GM12872 (cell line): ENCODE results near the gene ETV5.

Source experiments
- TF ChIP-seq, protein P1 (sequence below): IDR thresholded peaks from 3 replicates; pipeline ENCODE4 v1.5.1; 2011; ENCODE audit warnings: low read depth, mild to moderate bottlenecking, low read length, moderate library complexity; ENCODE audit not compliant: insufficient read depth

Gene ETV5

DNA sequence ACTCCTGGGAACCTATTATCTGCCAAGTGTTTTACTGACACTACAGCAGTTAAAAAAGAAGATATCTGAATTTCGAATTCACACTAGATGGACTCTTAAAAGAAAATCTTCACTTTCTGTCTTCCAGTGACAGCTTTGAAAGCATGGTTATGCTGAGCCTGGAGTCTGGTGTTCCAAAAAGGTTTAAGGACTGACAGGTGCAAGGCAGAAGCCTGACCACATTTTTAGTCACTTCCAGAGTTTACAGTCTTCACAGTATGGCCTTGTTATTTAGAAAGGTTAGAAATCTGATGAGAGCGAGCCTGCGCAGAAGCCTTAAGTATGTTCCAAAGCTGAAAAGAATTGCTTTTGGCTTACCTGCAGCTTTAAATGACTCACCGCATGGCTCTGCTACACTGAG lies 59.9 kb downstream of the ETV5 start:
- TF ChIP-seq, protein P1, sequence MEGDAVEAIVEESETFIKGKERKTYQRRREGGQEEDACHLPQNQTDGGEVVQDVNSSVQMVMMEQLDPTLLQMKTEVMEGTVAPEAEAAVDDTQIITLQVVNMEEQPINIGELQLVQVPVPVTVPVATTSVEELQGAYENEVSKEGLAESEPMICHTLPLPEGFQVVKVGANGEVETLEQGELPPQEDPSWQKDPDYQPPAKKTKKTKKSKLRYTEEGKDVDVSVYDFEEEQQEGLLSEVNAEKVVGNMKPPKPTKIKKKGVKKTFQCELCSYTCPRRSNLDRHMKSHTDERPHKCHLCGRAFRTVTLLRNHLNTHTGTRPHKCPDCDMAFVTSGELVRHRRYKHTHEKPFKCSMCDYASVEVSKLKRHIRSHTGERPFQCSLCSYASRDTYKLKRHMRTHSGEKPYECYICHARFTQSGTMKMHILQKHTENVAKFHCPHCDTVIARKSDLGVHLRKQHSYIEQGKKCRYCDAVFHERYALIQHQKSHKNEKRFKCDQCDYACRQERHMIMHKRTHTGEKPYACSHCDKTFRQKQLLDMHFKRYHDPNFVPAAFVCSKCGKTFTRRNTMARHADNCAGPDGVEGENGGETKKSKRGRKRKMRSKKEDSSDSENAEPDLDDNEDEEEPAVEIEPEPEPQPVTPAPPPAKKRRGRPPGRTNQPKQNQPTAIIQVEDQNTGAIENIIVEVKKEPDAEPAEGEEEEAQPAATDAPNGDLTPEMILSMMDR, result no peak

DNA sequence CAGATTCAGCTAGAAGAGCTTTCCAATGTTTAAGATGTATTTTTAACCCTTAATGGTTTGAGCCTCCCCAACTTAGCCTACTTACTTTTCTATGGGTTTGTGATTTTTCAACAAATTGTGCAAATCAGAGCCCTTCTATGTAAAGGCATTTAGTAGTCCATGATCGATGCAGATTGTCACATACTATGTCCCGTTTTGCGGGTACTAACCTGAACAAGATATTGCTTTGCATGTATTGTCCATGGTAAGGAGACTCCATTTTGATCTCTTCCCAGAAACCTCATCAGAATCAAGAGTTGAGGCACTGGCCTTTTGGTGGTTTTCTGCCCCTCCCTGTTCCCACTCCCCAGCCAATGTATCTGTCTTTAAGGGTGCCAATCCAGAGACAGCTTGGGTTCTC lies 60.8 kb downstream of the ETV5 start:
- TF ChIP-seq, protein P1, result no peak

DNA sequence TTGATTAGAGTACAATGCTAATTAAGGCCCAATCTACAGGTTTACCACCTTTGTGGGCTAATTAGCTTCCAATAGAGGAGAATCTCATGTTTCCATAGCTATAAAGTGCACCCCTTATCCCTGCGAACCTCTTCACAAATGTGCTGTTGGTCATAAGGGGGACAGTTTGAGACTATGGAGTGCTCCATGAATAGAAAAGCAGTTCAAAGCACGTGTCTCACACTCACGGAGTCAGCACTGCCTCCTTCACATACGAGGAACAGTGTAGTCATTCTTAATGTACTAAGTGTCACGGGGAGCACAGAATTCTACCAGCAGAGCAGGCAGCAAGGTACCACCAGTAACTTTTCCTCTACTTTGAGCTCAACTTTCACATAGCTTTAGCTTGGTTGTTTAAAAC lies 62.1 kb downstream of the ETV5 start:
- TF ChIP-seq, protein P1, result no peak

DNA sequence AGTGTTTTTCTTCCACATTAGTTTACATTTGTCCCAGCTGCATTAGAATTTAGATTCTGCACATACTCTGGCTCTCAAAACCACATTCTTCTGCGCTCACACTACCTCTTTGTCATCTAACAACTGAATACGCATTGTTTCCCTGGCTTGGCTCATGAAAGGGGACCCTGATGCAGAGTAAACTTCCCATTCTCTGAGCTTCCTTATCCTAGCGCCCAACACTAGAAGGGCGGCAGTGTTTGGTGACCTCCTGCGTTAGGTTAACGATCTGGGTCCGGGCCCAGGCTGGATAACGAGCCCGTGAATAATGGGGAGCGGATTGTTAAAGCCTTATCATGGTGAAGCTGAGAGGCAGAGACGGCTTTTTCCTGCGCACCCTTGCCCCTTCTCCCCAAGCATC lies 63.9 kb downstream of the ETV5 start:
- TF ChIP-seq, protein P1, result no peak

DNA sequence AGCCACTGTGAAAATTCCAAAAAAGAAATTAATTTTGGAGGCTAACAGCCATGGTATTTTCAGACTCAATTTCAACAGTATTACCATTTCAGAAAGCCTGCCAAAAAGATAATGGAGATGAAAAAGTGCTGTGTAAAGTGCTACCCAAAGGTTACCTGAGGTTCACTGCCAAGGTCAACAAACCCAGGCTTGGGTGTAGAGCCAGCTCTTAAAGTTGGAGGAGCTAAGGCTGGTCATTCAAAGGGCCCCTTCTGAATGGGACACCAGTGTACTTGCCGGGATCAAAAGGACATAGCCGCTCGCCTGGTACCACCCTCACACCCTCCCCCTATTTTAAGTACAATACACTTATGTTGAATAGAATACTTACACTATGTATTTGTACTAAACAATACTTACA lies 64.5 kb downstream of the ETV5 start:
- TF ChIP-seq, protein P1, result no peak

DNA sequence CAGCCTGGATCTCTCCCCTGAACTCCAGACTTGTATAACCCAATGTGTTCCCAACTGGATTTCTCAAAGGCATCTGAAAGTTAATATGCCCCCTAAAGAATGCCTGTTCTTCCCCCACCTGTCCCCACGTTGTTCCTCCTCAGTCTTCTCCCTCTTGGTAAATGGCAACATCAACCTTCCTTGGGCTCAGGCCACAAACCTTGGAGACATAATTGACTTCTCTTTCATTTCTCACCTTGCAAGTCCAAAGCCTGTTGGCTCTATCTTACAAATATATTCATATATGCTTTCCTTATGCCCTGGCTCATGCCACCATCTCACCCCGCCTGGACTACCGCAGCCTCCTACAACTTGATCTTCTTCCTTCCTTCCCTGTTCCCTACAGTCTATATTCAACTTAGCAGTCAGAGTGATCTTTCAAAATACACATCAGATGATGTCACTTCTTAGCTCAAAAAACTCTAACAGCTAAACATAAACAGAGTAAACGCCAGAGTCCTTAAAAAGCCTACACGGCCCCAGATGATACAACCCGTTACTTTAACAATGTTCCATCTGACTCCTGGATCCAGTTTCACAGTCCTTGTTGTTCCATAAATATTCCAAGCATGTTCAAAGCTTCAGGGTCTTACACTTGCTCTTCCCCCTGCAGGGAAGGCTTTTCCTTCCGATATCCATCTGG lies 66.2 kb downstream of the ETV5 start:
- TF ChIP-seq, protein P1, result no peak

DNA sequence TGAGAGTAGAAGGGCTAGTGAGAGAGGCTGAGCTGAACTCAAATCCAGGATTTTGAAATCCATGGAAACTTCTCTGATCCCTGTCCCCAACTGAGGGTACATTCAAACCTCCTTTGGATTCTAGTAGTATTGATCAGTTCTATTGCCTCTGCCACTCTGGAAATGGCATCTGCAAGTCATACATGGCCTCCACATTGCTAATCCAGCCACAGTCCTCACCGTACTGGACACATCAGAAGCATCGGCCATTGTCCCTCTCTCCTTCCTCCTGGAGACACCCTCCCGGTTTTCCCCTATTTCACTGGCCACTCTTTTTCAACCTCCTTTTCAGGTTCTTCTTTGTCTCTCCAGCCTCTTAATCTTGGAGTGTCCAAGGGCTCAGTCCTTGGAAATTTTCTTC lies 66.9 kb downstream of the ETV5 start:
- TF ChIP-seq, protein P1, result no peak
